Effector memory CD8-positive, alpha-beta T cell (primary cell): Measurements from ENCODE around the gene ZNF229.
"Not testable (repeated sequence)": the region's sequence is repeated elsewhere in the genome, so short reads cannot be mapped to it uniquely, and the experiment has no call there.

Source experiments
- ATAC-seq: fragments of 150-1000 bp; cut with Tn5 transposase; replicated peaks from 2 replicates; pipeline ENCODE4 v1.10.0; 2021; ENCODE audit warnings: mild to moderate bottlenecking, moderate library complexity
- DNase-seq, 3 experiments: peaks; one replicate each; pipeline ENCODE4 v3.0.0; 2021
- H3K27ac Mint-ChIP-seq, 2 donors: one replicate each; pipeline ENCODE4 v1.8.0; 2022; ENCODE audit warnings: mild to moderate bottlenecking in 2 of 2, mixed read lengths in 2 of 2, moderate library complexity in 2 of 2
- H3K27me3 Mint-ChIP-seq, 2 donors: one replicate each; pipeline ENCODE4 v1.8.0; 2022; ENCODE audit warnings: mixed read lengths in 2 of 2
- H3K36me3 Mint-ChIP-seq: one replicate; pipeline ENCODE4 v1.8.0; 2022; ENCODE audit warnings: mild to moderate bottlenecking, moderate library complexity, mixed read lengths; ENCODE audit not compliant: insufficient read depth
- H3K4me1 Mint-ChIP-seq, 2 donors: one replicate each; pipeline ENCODE4 v1.8.0; 2022; ENCODE audit warnings: low read depth in 2 of 2, mixed read lengths in 2 of 2
- H3K4me3 Mint-ChIP-seq, 2 donors: one replicate each; pipeline ENCODE4 v1.8.0; 2022; ENCODE audit warnings: mild to moderate bottlenecking in 2 of 2, mixed read lengths in 2 of 2, moderate library complexity in 2 of 2
- H3K9me3 Mint-ChIP-seq, 2 donors: one replicate each; pipeline ENCODE4 v1.8.0; 2022; ENCODE audit warnings: mixed read lengths in 2 of 2

ZNF229 gene

GRCh38 chr19:44401139-44402115 lies 46.8 kb downstream of the ZNF229 start, which contains the start of gene ZNF285:
TSS of gene ZNF285 (minus strand) at chr19:44401608. CDS start at chr19:44397213, 4,395 bp downstream.
- H3K4me3 Mint-ChIP-seq = peak within 1 kb of the TSS; percentile 71 to 87
- H3K27me3 Mint-ChIP-seq = no peaks in the 10 kb centered on the region
- peak within 1 kb of the TSS in 1 of 2 donors; percentile 88 for H3K27ac Mint-ChIP-seq
- peaks cover 10 to 12% of the 10 kb centered on the region in 2 donors for H3K9me3 Mint-ChIP-seq
- DNase-seq (peak; percentile 4 to 14 (median 10)), ATAC-seq (peak; percentile 60)
- no peaks in the 10 kb centered on the region for H3K36me3 Mint-ChIP-seq
- peaks cover 5% of the 10 kb centered on the region in 2 donors for H3K4me1 Mint-ChIP-seq

GRCh38 chr19:44389268-44389667 lies 59.0 kb downstream of the ZNF229 start:
- not testable (repeated sequence) for ATAC-seq, DNase-seq, H3K4me3 Mint-ChIP-seq, H3K27me3 Mint-ChIP-seq, H3K4me1 Mint-ChIP-seq, H3K27ac Mint-ChIP-seq, H3K36me3 Mint-ChIP-seq
- peaks cover 11 to 20% of the 10 kb centered on the region in 2 donors for H3K9me3 Mint-ChIP-seq
